SU-DHL-6 (cell line): ENCODE measurements around the gene LTF.

Experiments
- H2AFZ ChIP-seq: fragments of 200-600 bp; sonication (generic); 2 replicates; pipeline ENCODE4 v1.6.1; 2014; ENCODE audit warnings: low read depth, mild to moderate bottlenecking, moderate library complexity, mixed read lengths, antibody characterized with exemption, low read length; ENCODE audit not compliant: severe bottlenecking
- H3F3A ChIP-seq: fragments of 200-600 bp; shearing (Covaris generic); 2 replicates; pipeline ENCODE4 v1.6.0; 2016; ENCODE audit warnings: antibody characterized with exemption, mild to moderate bottlenecking; ENCODE audit not compliant: insufficient read depth
- H3K27ac ChIP-seq: fragments of 200-600 bp; sonication (generic); 2 replicates; pipeline ENCODE4 v1.5.1; 2016; ENCODE audit warnings: low read depth, mild to moderate bottlenecking, low read length, moderate library complexity, mixed read lengths
- H3K27me3 ChIP-seq: fragments of 200-600 bp; sonication (generic), shearing (Covaris generic); 2 replicates; pipeline ENCODE4 v1.6.0; 2014; ENCODE audit warnings: mild to moderate bottlenecking, low read length
- H3K36me3 ChIP-seq: fragments of 200-600 bp; sonication (generic); 2 replicates; pipeline ENCODE4 v1.6.1; 2014; ENCODE audit warnings: mild to moderate bottlenecking, low read length, mixed read lengths
- H3K4me2 ChIP-seq: fragments of 300-600, 200-600 bp; shearing (Covaris generic), sonication (generic); 2 replicates; pipeline ENCODE4 v1.6.0; 2014; ENCODE audit warnings: low read length, low read depth, mild to moderate bottlenecking; ENCODE audit not compliant: poor library complexity, severe bottlenecking
- H3K4me3 ChIP-seq: fragments of 200-600 bp; sonication (generic); 2 replicates; pipeline ENCODE4 v1.5.1; 2014; ENCODE audit warnings: antibody characterized with exemption, low read length, mild to moderate bottlenecking, mixed read lengths; ENCODE audit not compliant: insufficient read depth, poor library complexity, severe bottlenecking
- H3K79me2 ChIP-seq: fragments of 200-600 bp; sonication (generic); 2 replicates; pipeline ENCODE4 v1.6.1; 2014; ENCODE audit warnings: mild to moderate bottlenecking, low read length, moderate library complexity; ENCODE audit not compliant: insufficient read depth
- H3K9ac ChIP-seq: fragments of 200-600 bp; sonication (generic); 2 replicates; pipeline ENCODE4 v1.7.0; 2014; ENCODE audit warnings: mild to moderate bottlenecking, low read length
- H3K9me2 ChIP-seq: fragments of 200-600 bp; sonication (generic); replicated peaks from 2 replicates; pipeline ENCODE4 v1.6.1; 2014; ENCODE audit warnings: low read length; ENCODE audit not compliant: insufficient read depth
- H3K9me3 ChIP-seq: fragments of 200-600 bp; sonication (generic); 2 replicates; pipeline ENCODE4 v1.6.1; 2014; ENCODE audit warnings: low read length, mixed read lengths; ENCODE audit not compliant: insufficient read depth
- H4K20me1 ChIP-seq: fragments of 200-600 bp; sonication (generic); 2 replicates; pipeline ENCODE4 v1.6.1; 2014; ENCODE audit warnings: low read depth, mild to moderate bottlenecking, antibody characterized with exemption, low read length, moderate library complexity, mixed read lengths
- EZH2phosphoT487 ChIP-seq: fragments of 200-600 bp; sonication (generic), shearing (Covaris generic); conservative IDR thresholded peaks from 2 replicates; pipeline ENCODE4 v1.6.1; 2018; ENCODE audit warnings: mild to moderate bottlenecking, antibody characterized with exemption, low read length, moderate library complexity, mixed read lengths
- TF ChIP-seq, protein P1 (sequence below): fragments of 200-600 bp; sonication (generic); IDR thresholded peaks from one replicate; pipeline ENCODE4 v1.5.1; 2017; ENCODE audit warnings: antibody characterized with exemption, mild to moderate bottlenecking, low read length, moderate library complexity; ENCODE audit not compliant: insufficient read depth, poor library complexity, severe bottlenecking

LTF gene

DNA sequence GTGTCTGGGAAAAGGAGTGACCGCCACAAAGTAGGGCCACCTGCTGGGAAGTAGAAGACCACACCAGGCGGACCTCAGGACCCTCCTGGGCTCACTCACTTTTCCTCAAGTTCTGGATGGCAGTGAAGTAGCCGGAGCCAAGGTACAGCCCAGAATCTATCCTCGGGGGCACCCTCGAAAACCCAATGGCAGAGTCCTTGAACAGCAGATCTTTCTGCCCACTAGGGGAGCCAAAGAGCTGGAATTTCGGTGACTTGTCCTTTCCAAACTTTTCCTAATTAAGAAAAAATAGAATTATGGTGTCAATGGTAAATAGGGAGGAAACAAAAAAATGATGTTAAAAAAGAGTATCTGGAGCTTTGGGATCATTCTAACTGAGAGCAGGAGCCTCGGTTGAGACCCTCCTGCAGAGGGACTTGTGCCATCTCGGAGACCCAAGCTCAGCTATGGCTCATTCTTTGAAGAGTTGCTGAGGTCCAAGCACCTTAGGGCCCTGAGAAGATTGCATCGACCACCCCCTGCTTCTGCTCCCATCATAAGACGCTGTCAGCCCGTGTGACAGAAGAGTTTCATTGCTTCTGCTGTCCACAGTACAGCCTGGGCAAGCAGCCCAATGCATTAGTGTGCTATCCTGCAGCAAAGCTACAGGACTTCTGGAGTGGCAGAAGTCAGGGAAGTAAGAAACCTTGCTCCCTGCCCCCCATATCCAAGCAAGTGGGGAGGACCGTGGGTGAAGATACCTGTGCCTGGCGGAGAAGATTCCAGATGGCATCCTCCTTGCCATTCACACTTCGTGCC is 14.8 kb downstream of the LTF start:
- no peaks in the 10 kb centered on the region for H3K27me3 ChIP-seq
- no peak overlapping the region for H3K9ac ChIP-seq
- no peaks in the 10 kb centered on the region for H3K9me3 ChIP-seq
- H3K4me3 ChIP-seq, result no peak overlapping the region
- no peak for TF ChIP-seq EZH2phosphoT487
- TF ChIP-seq, protein P1, sequence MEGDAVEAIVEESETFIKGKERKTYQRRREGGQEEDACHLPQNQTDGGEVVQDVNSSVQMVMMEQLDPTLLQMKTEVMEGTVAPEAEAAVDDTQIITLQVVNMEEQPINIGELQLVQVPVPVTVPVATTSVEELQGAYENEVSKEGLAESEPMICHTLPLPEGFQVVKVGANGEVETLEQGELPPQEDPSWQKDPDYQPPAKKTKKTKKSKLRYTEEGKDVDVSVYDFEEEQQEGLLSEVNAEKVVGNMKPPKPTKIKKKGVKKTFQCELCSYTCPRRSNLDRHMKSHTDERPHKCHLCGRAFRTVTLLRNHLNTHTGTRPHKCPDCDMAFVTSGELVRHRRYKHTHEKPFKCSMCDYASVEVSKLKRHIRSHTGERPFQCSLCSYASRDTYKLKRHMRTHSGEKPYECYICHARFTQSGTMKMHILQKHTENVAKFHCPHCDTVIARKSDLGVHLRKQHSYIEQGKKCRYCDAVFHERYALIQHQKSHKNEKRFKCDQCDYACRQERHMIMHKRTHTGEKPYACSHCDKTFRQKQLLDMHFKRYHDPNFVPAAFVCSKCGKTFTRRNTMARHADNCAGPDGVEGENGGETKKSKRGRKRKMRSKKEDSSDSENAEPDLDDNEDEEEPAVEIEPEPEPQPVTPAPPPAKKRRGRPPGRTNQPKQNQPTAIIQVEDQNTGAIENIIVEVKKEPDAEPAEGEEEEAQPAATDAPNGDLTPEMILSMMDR, result peak; percentile 77
- no peaks in the 10 kb centered on the region for H3F3A ChIP-seq
- no peak overlapping the region for H3K4me2 ChIP-seq
- H3K9me2 ChIP-seq, result no peaks in the 10 kb centered on the region
- H4K20me1 ChIP-seq, result no peaks in the 10 kb centered on the region
- H3K36me3 ChIP-seq, result no peaks in the 10 kb centered on the region
- no peaks in the 10 kb centered on the region for H3K79me2 ChIP-seq
- no peak overlapping the region for H2AFZ ChIP-seq
- no peak overlapping the region for H3K27ac ChIP-seq

DNA sequence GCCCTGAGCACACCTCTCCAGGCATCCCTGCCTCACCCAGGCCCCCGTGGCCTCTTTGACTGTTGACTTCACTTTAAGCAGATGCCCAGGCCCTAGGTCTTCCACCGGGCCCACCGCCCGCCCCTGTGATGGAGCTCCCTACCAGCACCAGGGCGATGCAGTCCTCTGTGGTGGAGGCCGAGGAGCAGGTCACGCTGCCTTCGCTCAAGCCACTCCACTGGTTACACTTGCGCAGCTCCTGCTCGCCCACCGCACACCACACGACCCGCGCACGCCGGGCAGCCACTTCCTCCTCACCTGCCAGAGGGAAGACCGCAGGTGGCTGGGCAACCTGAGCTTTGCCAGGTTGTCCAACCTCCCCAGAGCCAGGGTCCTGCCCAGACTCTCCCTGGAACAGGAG is 16.0 kb downstream of the LTF start:
- H3K9me3 ChIP-seq, result no peaks in the 10 kb centered on the region
- H3K4me3 ChIP-seq, result no peak overlapping the region
- no peak overlapping the region for H2AFZ ChIP-seq
- H3K4me2 ChIP-seq, result no peak overlapping the region
- no peaks in the 10 kb centered on the region for H3F3A ChIP-seq
- H3K79me2 ChIP-seq, result no peaks in the 10 kb centered on the region
- TF ChIP-seq, protein P1, result no peak
- TF ChIP-seq EZH2phosphoT487, result no peak
- H4K20me1 ChIP-seq, result no peaks in the 10 kb centered on the region
- no peak overlapping the region for H3K9ac ChIP-seq
- no peaks in the 10 kb centered on the region for H3K27me3 ChIP-seq
- no peaks in the 10 kb centered on the region for H3K36me3 ChIP-seq
- no peaks in the 10 kb centered on the region for H3K9me2 ChIP-seq
- H3K27ac ChIP-seq, result no peak overlapping the region

DNA sequence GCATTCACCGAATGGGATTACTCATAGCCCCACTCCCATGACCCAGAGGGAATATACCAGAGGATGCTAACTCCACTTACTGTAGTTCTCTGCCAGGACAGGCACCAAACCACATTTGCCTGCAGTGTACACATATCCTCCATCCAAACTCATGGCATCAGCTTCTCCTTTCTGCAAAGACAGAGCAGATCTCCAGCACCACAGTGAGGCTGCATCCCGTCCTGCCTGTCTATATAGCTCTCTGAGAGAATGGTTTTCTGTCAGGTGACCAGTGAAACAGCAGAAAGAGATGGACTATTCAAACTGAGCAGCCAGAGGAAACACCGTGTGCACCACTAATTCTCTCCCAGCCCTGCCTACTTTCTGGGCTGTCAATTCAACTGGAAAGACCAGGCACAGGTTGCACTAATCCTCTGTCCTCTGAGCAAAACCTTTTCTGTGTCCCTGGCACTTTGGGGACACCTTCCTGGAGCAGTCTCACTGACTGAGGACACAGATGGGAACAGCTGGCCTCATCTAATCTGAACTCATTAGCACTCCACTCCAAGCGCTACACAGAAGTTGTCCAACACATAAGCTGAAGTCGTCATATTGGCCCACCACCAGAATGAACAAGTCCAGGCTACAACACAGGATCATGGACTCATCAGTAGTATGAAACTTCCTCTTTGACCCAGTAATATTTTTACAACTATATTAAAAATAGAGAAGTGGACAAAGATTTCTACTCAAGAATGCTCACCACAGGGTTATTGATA is 17.3 kb downstream of the LTF start:
- no peaks in the 10 kb centered on the region for H3K27me3 ChIP-seq
- H3K27ac ChIP-seq, result no peak overlapping the region
- TF ChIP-seq EZH2phosphoT487, result no peak
- TF ChIP-seq, protein P1, result no peak
- no peaks in the 10 kb centered on the region for H3K9me2 ChIP-seq
- no peaks in the 10 kb centered on the region for H3K9me3 ChIP-seq
- no peaks in the 10 kb centered on the region for H3K79me2 ChIP-seq
- H2AFZ ChIP-seq, result no peak overlapping the region
- H3K36me3 ChIP-seq, result no peaks in the 10 kb centered on the region
- no peak overlapping the region for H3K9ac ChIP-seq
- no peaks in the 10 kb centered on the region for H4K20me1 ChIP-seq
- no peak overlapping the region for H3K4me3 ChIP-seq
- H3F3A ChIP-seq, result no peaks in the 10 kb centered on the region
- H3K4me2 ChIP-seq, result no peak overlapping the region
